Measurements from ENCODE around the gene PRR16.
"Not testable (repeated sequence)": the region's sequence is repeated elsewhere in the genome, so short reads cannot be mapped to it uniquely, and the experiment has no call there.

PRR16 gene

DNA sequence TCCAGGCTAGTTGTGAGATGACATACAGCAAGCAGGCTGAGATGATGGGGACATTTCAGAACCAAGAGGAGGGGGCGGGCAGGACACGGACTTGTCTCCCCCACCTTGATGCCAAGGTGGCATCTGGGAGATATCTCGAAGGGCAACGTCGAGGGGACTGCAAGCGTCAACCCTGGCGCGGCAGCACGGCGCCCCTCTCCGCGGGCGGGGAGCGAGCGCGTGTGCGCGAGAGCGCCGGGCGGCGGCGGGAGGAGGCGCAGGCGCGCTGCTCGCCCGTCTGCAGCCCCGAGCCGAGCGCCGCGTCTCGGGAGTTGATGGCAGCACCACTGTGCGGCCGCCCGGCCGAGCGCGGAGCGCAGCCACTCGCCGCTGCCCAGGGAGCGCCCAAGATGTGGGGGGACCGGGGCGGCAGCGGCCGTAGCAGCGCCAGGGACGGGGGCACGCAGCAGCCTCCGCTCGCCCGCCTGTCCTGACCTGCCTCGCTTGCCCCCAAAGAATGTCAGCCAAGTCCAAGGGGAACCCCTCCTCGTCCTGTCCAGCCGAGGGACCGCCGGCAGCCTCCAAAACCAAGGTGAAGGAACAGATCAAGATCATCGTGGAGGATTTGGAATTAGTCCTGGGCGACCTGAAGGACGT lies at the start of gene PRR16:
Gene PRR16, plus strand, starts transcription at position 310 of the 636 bp plus-strand sequence.
- no peaks in the 10 kb centered on the region for H3K9me3 ChIP-seq (ENCODE audit: low read length)
- peaks cover 5% of the 10 kb centered on the region for H3K4me1 ChIP-seq (ENCODE audit: insufficient read depth, low read length)
- H2AFZ ChIP-seq (ENCODE audit: low read depth, low read length): peak within 1 kb of the TSS; percentile 90
- H3K36me3 ChIP-seq (ENCODE audit: insufficient read depth, low read length): no peaks in the 10 kb centered on the region
- no peaks in the 10 kb centered on the region for H3K27me3 ChIP-seq (ENCODE audit: insufficient read depth, low read length)
- H3K4me3 ChIP-seq (ENCODE audit: low read length): peak within 1 kb of the TSS; percentile 59

DNA sequence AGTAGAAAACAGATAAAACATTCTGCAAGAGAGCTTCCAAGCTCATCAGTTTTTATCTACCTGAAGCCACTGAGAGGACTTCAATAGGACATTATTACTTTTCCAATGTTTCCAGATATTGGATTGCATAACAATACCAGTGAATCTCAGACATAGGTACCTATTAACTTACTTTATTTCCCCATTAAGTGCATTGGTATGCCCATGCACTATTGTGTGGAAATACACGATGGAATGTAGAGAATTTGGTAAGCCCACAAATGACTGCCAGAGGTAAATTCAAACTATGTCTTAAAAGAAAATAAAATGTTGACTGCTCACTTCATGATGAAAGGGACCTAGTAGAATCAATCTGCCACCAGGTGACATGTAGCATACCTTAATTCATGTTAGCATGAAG lies 48.1 kb upstream of the PRR16 start:
- Histone ChIP-seq H3K36me3 (ENCODE audit: insufficient read depth, low read length) (no peaks in the 10 kb centered on the region), H3K27me3 (ENCODE audit: insufficient read depth, low read length) (no peaks in the 10 kb centered on the region), H3K9me3 (ENCODE audit: low read length) (no peaks in the 10 kb centered on the region), H3K4me3 (ENCODE audit: low read length) (no peak overlapping the region), H2AFZ (ENCODE audit: low read depth, low read length) (no peak overlapping the region), H3K4me1 (ENCODE audit: insufficient read depth, low read length) (no peaks in the 10 kb centered on the region)

DNA sequence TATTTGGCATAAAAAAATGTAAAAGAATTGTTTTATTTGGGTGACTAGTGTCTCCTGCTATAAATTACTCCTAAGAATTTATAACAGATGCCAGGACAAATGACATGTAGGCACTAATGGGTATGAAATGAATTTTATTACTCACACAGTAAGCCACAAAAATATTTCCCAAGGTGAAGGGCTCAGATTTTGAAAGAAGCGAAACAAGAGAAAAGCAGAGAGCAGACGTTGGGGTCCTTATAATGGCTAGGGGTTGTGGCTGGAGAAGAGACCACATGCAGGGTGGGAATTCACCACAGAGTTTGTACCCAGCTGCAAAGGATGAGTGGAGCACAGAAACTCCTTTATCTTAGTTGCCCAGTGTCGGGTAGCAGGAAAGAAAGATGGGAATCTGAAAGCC lies 45.0 kb upstream of the PRR16 start:
- no peaks in the 10 kb centered on the region for H3K4me1 ChIP-seq (ENCODE audit: insufficient read depth, low read length)
- no peaks in the 10 kb centered on the region for H3K9me3 ChIP-seq (ENCODE audit: low read length)
- no peaks in the 10 kb centered on the region for H3K27me3 ChIP-seq (ENCODE audit: insufficient read depth, low read length)
- H2AFZ ChIP-seq (ENCODE audit: low read depth, low read length): no peak overlapping the region
- H3K36me3 ChIP-seq (ENCODE audit: insufficient read depth, low read length): no peaks in the 10 kb centered on the region
- H3K4me3 ChIP-seq (ENCODE audit: low read length): no peak overlapping the region

DNA sequence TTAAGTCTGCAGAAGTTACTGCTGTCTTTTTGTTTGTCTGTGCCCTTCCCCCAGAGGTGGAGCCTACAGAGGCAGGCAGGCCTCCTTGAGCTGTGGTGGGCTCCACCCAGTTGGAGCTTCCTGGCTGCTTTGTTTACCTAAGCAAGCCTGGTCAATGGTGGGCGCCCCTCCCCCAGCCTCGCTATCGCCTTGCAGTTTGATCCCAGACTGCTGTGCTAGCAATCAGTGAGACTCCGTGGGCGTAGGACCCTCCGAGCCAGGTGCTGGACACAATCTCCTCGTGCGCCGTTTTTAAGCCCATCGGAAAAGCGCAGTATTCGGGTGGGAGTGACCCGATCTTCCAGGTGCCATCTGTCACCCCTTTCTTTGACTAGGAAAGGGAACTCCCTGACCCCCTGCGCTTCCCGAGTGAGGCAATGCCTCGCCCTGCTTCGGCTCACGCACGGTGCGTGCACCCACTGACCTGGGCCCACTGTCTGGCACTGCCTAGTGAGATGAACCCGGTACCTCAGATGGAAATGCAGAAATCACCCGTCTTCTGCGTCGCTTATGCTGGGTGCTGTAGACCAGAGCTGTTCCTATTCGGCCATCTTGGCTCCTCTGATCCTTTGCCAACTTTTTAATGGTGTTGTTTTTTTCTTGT lies 37.3 kb upstream of the PRR16 start:
- not testable (repeated sequence) for H3K9me3 ChIP-seq (ENCODE audit: low read length); H3K4me1 ChIP-seq (ENCODE audit: insufficient read depth, low read length); H3K36me3 ChIP-seq (ENCODE audit: insufficient read depth, low read length); H2AFZ ChIP-seq (ENCODE audit: low read depth, low read length); H3K27me3 ChIP-seq (ENCODE audit: insufficient read depth, low read length); H3K4me3 ChIP-seq (ENCODE audit: low read length)

DNA sequence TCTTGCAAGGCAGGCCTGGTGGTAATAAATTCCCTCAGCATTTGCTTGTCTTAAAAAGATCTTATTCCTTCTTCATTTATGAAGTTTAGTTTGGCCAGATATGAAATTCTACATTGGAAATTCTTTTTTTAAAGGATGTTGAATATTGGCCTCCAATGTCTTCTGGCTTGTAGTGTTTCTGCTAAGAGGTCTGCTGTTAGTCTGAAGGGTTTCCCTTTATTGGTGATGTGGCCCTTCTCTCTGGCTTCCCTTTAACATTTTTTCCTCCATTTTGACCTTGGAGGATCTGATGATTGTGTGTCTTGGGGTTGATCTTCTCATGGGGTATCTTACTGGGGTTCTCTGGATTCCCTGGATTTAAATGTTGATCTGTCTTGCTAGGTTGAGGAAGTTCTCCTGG lies 33.5 kb upstream of the PRR16 start:
- H3K4me1 ChIP-seq (ENCODE audit: insufficient read depth, low read length): no peaks in the 10 kb centered on the region

DNA sequence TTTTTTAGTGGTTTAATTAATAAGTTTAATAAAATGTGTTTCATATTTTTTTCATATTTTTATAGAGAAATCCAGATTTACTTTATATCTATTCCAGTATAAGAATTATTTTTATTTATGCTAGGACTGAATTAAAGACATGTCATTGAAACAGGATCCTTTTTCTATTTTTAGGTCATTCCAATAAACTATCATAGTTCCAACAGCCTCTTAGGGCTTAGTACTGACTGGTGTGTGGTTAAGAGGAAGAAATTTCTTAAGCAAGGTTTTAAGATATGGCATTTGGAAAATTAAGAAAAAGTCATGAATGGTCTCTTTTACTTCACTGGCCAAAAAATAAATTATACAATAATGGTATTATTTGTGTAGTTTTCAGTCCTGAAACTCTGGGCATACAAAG lies 31.2 kb upstream of the PRR16 start:
- no peaks in the 10 kb centered on the region for H3K4me1 ChIP-seq (ENCODE audit: insufficient read depth, low read length)
- H3K4me3 ChIP-seq (ENCODE audit: low read length): no peak overlapping the region
- no peaks in the 10 kb centered on the region for H3K9me3 ChIP-seq (ENCODE audit: low read length)
- H3K27me3 ChIP-seq (ENCODE audit: insufficient read depth, low read length): no peaks in the 10 kb centered on the region
- no peak overlapping the region for H2AFZ ChIP-seq (ENCODE audit: low read depth, low read length)
- H3K36me3 ChIP-seq (ENCODE audit: insufficient read depth, low read length): no peaks in the 10 kb centered on the region

More for the DNA sequence above, 33.5 kb upstream of the PRR16 start:
- H3K4me3 ChIP-seq (ENCODE audit: low read length): no peak overlapping the region
- no peaks in the 10 kb centered on the region for H3K27me3 ChIP-seq (ENCODE audit: insufficient read depth, low read length)
- H2AFZ ChIP-seq (ENCODE audit: low read depth, low read length): no peak overlapping the region
- no peaks in the 10 kb centered on the region for H3K9me3 ChIP-seq (ENCODE audit: low read length)
- no peaks in the 10 kb centered on the region for H3K36me3 ChIP-seq (ENCODE audit: insufficient read depth, low read length)

DNA sequence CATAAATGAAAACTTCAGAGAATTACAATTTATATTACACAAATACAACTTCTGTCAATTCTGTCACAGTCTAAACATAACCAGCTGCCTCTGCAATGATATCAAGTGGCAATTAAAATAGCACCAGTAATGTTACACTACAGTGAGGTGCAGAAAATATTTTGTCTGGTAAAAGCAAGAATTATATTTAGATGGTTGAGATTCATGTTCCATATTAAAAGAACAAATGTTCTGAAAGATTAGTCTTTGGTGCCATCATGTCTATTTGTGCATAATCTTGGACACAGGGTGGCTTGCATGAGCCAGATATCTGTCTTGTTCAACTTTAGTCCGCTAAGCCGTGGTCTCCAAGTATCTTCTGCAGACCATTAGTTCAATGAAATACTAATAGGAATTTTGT lies 29.0 kb upstream of the PRR16 start:
- no peak overlapping the region for H3K4me3 ChIP-seq (ENCODE audit: low read length)
- no peak overlapping the region for H2AFZ ChIP-seq (ENCODE audit: low read depth, low read length)
- no peaks in the 10 kb centered on the region for H3K27me3 ChIP-seq (ENCODE audit: insufficient read depth, low read length)
- H3K4me1 ChIP-seq (ENCODE audit: insufficient read depth, low read length): no peaks in the 10 kb centered on the region
- H3K36me3 ChIP-seq (ENCODE audit: insufficient read depth, low read length): no peaks in the 10 kb centered on the region
- no peaks in the 10 kb centered on the region for H3K9me3 ChIP-seq (ENCODE audit: low read length)

DNA sequence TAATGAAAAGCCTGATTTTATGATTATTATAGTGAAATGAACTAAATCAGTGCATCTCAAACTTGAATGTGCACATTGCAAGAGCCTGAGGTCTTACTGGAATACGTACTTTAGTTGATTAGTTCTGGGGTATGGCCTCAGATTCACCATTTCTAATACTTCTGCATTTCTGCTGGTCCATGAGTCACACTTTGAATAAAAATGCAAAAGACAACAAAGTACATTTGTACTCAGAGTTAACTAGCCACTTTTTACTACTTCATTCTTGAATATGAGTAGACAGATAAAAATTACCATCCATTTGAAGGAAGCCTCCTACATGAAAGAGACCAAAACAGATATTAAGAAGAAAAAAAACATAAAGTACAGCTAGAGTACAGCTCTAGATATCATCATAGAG lies 27.1 kb upstream of the PRR16 start:
- H3K9me3 ChIP-seq (ENCODE audit: low read length): no peaks in the 10 kb centered on the region
- no peak overlapping the region for H3K4me3 ChIP-seq (ENCODE audit: low read length)
- H2AFZ ChIP-seq (ENCODE audit: low read depth, low read length): no peak overlapping the region
- H3K4me1 ChIP-seq (ENCODE audit: insufficient read depth, low read length): no peaks in the 10 kb centered on the region
- H3K36me3 ChIP-seq (ENCODE audit: insufficient read depth, low read length): no peaks in the 10 kb centered on the region
- no peaks in the 10 kb centered on the region for H3K27me3 ChIP-seq (ENCODE audit: insufficient read depth, low read length)

DNA sequence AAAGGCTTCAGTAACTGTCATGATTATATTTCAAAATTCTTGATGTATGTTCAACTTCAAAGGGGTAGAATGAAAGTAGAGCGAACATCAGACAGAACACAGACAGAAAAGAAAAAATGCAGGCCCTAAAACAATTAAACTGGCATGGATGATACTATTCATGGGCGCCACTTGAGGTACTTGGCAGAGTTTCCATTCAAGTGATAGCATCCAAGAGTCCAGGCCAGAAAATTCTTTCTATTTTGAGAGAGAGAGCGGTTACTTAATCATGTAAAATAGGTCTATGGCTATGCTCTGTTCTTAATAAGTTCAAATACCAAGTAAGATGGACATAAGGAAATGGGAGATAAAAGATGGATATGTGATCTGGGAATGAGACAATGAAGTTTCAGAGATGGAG lies 21.4 kb upstream of the PRR16 start:
- H3K36me3 ChIP-seq (ENCODE audit: insufficient read depth, low read length): no peaks in the 10 kb centered on the region
- no peak overlapping the region for H2AFZ ChIP-seq (ENCODE audit: low read depth, low read length)
- H3K9me3 ChIP-seq (ENCODE audit: low read length): no peaks in the 10 kb centered on the region
- H3K27me3 ChIP-seq (ENCODE audit: insufficient read depth, low read length): no peaks in the 10 kb centered on the region
- H3K4me1 ChIP-seq (ENCODE audit: insufficient read depth, low read length): peaks cover 2% of the 10 kb centered on the region
- no peak overlapping the region for H3K4me3 ChIP-seq (ENCODE audit: low read length)

DNA sequence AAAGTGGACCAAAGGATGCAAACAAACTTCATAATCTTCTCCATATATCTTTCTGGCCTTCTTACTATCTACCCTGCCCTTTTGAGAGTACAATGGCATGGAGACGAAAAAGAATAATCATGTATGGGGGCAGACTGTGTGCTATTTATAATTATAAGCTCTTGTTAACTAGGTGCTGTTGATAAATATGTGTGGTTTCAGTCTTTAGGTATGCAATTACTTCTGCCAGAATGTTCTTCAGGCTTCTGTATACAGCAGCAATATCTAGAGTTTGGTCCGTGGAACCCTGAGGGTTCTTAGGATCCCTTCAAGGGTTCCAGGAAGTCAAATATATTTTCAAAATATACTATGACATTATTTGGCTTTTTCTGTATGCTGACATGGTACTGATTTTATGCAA lies 20.5 kb upstream of the PRR16 start:
- no peaks in the 10 kb centered on the region for H3K36me3 ChIP-seq (ENCODE audit: insufficient read depth, low read length)
- H3K4me1 ChIP-seq (ENCODE audit: insufficient read depth, low read length): peaks cover 5% of the 10 kb centered on the region
- no peak overlapping the region for H3K4me3 ChIP-seq (ENCODE audit: low read length)
- H3K27me3 ChIP-seq (ENCODE audit: insufficient read depth, low read length): no peaks in the 10 kb centered on the region
- no peak overlapping the region for H2AFZ ChIP-seq (ENCODE audit: low read depth, low read length)
- H3K9me3 ChIP-seq (ENCODE audit: low read length): no peaks in the 10 kb centered on the region

DNA sequence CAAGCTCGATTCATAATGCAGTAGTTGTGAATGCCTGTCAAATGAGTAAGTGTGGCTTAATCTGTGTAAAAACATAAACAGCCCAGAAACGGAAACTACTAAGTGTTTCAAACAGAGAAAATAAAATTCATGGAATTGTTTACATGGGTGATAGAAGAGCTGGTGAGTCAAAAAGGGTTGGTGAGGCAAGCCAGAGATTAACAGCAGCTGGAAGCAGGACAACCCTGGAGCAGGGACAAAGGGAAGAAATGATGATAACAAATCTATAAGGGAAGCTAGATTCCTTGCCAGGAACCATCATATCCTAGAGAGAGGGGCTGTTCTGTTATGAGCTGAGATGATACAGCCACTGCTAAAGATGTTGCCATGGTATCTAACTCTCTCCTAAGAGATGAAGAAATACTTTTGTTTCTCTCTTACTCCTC lies 18.0 kb upstream of the PRR16 start:
- Histone ChIP-seq H3K27me3 (ENCODE audit: insufficient read depth, low read length) (no peaks in the 10 kb centered on the region), H3K9me3 (ENCODE audit: low read length) (no peaks in the 10 kb centered on the region), H3K4me1 (ENCODE audit: insufficient read depth, low read length) (peaks cover 5% of the 10 kb centered on the region), H3K36me3 (ENCODE audit: insufficient read depth, low read length) (no peaks in the 10 kb centered on the region), H3K4me3 (ENCODE audit: low read length) (no peak overlapping the region), H2AFZ (ENCODE audit: low read depth, low read length) (no peak overlapping the region)

DNA sequence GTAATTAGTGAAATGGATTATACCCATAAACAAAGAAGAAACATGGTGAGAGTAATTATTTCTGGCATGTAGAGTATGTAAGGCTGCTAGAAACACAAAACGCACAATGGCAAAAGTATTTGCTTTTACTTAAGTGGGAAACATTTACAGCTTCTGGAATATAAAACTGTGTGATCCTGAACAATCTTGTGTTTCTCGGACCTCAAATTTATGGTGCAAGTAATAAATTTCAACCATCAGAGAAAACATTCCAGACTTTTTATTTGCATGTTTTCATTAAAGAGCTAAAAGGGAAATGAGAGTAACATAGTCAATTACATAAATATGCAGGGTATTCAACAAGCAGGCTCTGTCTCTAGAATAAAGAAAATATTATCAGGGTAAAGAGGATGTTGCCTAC lies 17.2 kb upstream of the PRR16 start:
- H3K36me3 ChIP-seq (ENCODE audit: insufficient read depth, low read length): no peaks in the 10 kb centered on the region
- peaks cover 5% of the 10 kb centered on the region for H3K4me1 ChIP-seq (ENCODE audit: insufficient read depth, low read length)
- H3K4me3 ChIP-seq (ENCODE audit: low read length): no peak overlapping the region
- H3K27me3 ChIP-seq (ENCODE audit: insufficient read depth, low read length): no peaks in the 10 kb centered on the region
- H3K9me3 ChIP-seq (ENCODE audit: low read length): no peaks in the 10 kb centered on the region
- H2AFZ ChIP-seq (ENCODE audit: low read depth, low read length): no peak overlapping the region

DNA sequence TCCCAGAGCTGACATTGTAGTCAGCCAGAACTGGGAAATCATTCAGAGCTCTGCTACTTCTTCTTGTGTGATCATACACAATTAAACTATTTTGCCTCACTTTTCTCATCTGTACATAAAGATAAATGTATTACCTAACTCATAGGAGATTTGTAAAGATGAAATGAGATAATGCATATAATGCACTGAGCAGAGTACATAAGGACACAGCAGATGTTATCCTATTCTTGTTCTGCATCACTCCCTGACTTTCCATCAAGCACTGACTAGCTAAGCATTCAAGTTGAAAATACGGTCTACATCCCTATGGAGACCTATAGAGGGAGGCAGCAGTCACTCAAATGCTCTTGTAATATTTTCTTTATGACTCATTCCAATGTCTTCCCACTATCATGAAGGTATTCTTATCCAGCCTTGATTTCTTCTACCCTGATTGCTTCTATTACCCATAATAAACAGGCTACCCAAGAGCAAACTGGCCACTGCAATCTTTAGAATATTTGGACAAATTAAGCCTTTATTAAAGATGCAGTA lies 16.3 kb upstream of the PRR16 start:
- no peaks in the 10 kb centered on the region for H3K36me3 ChIP-seq (ENCODE audit: insufficient read depth, low read length)
- H3K9me3 ChIP-seq (ENCODE audit: low read length): no peaks in the 10 kb centered on the region
- no peak overlapping the region for H2AFZ ChIP-seq (ENCODE audit: low read depth, low read length)
- H3K4me1 ChIP-seq (ENCODE audit: insufficient read depth, low read length): peaks cover 5% of the 10 kb centered on the region
- H3K27me3 ChIP-seq (ENCODE audit: insufficient read depth, low read length): no peaks in the 10 kb centered on the region
- no peak overlapping the region for H3K4me3 ChIP-seq (ENCODE audit: low read length)

DNA sequence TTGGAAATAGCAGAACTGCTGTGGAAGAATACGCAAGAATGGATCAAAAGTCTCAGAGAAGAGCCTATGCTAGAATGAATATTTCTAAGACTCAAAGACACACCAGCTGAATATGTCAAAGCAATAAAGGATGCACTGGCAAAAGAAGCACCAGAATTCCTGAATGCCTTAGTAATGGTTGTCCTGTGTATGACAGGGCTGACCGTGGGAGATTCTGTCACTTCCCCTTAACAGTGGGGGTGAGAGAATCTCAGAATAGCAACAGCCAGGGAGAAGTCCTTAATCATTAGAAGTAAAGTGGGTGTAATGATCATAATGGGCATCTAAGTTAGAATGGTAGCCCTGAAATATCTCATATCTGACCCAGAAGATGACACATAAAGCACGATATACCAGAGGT lies 14.6 kb upstream of the PRR16 start:
- H3K4me3 ChIP-seq (ENCODE audit: low read length): no peak overlapping the region
- peaks cover 16% of the 10 kb centered on the region for H3K4me1 ChIP-seq (ENCODE audit: insufficient read depth, low read length)
- no peak overlapping the region for H2AFZ ChIP-seq (ENCODE audit: low read depth, low read length)
- no peaks in the 10 kb centered on the region for H3K36me3 ChIP-seq (ENCODE audit: insufficient read depth, low read length)
- no peaks in the 10 kb centered on the region for H3K27me3 ChIP-seq (ENCODE audit: insufficient read depth, low read length)
- H3K9me3 ChIP-seq (ENCODE audit: low read length): no peaks in the 10 kb centered on the region
